Measurements from ENCODE around the gene DNM3. TPM values are rescaled to one million over a fixed set of nuclear protein-coding genes. Genes with fewer than 3 reads are reported as not detected.

Gene DNM3
- total RNA-seq, 1 donor from 2014 or later = 2.1 TPM

DNA sequence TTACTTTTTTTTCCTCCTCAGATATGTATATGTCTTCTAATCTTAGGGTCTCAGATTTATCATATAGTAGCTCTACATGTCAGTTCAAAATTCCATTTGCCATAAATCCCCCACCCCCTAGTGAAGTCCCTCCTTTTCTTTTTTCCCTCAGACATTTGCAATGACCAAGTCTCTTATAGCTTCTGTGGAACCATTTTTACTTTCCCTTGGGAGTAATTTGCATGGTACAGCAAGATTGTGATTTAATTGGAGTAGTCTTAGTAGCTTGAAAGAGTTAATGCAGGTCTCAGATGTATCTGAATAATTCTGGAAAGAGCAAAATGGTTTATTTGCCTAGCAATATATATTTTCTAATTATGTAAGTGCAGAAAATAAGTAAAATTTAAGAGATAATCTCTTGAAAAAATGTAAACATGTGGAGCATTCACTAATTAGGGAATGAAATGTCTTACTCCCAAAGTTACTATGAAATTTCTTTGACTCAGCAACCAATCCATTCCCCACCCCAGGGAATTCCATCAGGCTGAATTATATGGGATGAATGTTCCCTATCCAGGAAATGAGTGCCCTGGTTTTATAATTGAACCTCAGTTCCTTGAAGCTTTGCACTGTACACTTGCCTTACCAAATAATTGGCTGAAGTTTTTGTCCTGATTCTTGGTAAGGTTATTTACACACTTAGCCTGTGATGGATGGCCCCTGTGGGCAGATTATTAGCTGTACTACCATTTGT lies 267.0 kb downstream of the DNM3 start:
- TF ChIP-seq, protein P1, sequence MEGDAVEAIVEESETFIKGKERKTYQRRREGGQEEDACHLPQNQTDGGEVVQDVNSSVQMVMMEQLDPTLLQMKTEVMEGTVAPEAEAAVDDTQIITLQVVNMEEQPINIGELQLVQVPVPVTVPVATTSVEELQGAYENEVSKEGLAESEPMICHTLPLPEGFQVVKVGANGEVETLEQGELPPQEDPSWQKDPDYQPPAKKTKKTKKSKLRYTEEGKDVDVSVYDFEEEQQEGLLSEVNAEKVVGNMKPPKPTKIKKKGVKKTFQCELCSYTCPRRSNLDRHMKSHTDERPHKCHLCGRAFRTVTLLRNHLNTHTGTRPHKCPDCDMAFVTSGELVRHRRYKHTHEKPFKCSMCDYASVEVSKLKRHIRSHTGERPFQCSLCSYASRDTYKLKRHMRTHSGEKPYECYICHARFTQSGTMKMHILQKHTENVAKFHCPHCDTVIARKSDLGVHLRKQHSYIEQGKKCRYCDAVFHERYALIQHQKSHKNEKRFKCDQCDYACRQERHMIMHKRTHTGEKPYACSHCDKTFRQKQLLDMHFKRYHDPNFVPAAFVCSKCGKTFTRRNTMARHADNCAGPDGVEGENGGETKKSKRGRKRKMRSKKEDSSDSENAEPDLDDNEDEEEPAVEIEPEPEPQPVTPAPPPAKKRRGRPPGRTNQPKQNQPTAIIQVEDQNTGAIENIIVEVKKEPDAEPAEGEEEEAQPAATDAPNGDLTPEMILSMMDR (conservative IDR thresholded peaks at IDR 0.05) = no peak
- DNase-seq (ENCODE audit: extremely low spot score, unreplicated experiment) = no peak
- Mint-ChIP-seq H3K27ac (no peak overlapping the region), H3K36me3 (no peaks in the 10 kb centered on the region), H3K4me1 (ENCODE audit: unreplicated experiment) (peaks cover 43% of the 10 kb centered on the region), H3K27me3 (no peaks in the 10 kb centered on the region), H3K4me3 (peak overlapping the region; percentile 31), H3K9me3 (no peaks in the 10 kb centered on the region)

DNA sequence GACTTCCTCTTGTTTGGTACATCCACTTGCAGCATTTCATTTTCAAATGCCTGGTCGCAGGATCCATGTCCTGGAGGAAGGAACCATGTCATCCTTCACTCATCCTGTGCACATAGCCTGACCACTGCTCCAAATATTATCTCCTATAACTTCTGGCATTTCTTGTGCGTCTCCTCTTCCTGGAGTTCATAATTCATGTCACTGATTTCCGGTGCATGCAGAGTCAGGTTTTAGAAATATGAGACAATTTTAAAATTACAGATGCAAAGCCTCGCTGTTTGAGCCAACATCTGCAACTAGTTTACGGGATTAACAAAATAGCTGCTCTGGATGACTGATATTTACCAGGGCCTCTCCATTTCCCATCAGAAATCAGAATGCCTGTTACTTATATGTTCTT lies 268.1 kb downstream of the DNM3 start:
- Mint-ChIP-seq H3K4me3 (peak overlapping the region; percentile 21), H3K27ac (no peak overlapping the region), H3K27me3 (no peaks in the 10 kb centered on the region), H3K4me1 (ENCODE audit: unreplicated experiment) (peaks cover 43% of the 10 kb centered on the region), H3K9me3 (no peaks in the 10 kb centered on the region), H3K36me3 (no peaks in the 10 kb centered on the region)
- TF ChIP-seq, protein P1 (conservative IDR thresholded peaks at IDR 0.05) = no peak
- no peak for DNase-seq (ENCODE audit: extremely low spot score, unreplicated experiment)

DNA sequence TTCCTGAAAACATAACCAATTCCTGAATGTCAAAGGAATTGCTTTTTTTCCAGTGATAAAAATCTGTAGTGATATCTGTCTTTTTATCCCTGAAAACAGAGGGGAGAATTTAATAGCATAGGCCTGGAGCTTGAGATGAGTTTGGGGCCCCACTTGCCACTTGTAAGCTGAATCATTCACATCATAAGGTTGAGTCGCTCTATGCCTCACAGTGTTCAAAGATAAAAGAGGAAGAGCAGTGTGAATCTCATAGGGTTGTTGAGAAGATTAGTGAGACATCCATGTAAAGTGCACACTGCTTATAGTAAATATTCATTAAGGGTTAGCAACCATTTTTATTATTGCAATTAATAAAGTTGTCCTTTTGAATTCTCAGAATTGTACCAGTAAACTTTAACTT lies 271.3 kb downstream of the DNM3 start:
- no peak for DNase-seq (ENCODE audit: extremely low spot score, unreplicated experiment)
- Mint-ChIP-seq H3K36me3 (peaks cover 5% of the 10 kb centered on the region), H3K27me3 (no peaks in the 10 kb centered on the region), H3K9me3 (peaks cover 4% of the 10 kb centered on the region), H3K4me1 (ENCODE audit: unreplicated experiment) (peaks cover 35% of the 10 kb centered on the region), H3K4me3 (no peak overlapping the region), H3K27ac (no peak overlapping the region)
- TF ChIP-seq, protein P1 (conservative IDR thresholded peaks at IDR 0.05) = no peak

DNA sequence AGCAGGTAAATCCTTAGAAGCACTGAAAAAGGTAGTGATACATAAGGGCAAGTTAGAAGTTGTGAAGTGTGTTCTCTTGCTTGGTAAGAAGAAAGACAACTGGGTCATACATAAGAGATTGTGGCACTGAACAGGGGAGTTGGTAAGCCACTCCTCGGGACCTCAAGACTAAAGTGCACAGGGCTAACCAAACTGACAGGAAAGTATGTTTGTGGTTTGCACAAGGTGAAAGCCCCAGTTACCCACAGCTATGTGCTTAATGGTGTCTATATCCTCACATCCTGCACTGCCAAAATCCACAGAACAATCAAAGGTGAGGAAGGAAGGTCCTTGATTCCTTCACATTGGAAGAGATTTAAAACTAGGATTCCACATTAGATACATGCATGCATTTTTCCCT lies 276.5 kb downstream of the DNM3 start:
- DNase-seq (ENCODE audit: extremely low spot score, unreplicated experiment) = no peak
- H3K36me3 Mint-ChIP-seq = peaks cover 10% of the 10 kb centered on the region
- H3K9me3 Mint-ChIP-seq = peaks cover 12% of the 10 kb centered on the region
- H3K4me3 Mint-ChIP-seq = no peak overlapping the region
- no peaks in the 10 kb centered on the region for H3K27me3 Mint-ChIP-seq
- TF ChIP-seq, protein P1 (conservative IDR thresholded peaks at IDR 0.05) = no peak
- no peak overlapping the region for H3K27ac Mint-ChIP-seq
- H3K4me1 Mint-ChIP-seq (ENCODE audit: unreplicated experiment) = peaks cover 28% of the 10 kb centered on the region

DNA sequence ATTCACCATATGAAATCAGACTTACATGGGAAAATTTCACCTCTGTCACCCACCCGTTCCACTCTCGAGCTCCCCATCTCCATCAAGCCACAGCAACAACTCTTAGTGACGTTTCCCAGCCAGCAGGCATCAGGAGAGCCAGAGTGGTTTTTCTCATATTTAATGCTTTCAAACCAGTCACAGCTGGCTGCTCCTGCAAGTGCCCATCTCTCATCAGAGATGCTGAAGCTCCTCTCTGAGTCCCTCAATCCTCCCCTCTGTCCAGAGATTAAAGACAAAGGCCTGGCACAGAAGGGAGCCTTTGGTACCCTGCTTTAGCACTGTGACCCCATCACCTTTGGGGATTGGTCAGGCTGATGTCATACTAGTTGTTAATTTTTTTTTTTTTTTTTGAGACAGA lies 277.3 kb downstream of the DNM3 start:
- Mint-ChIP-seq H3K4me1 (ENCODE audit: unreplicated experiment) (peaks cover 27% of the 10 kb centered on the region), H3K4me3 (no peak overlapping the region), H3K36me3 (peaks cover 10% of the 10 kb centered on the region), H3K27ac (no peak overlapping the region), H3K27me3 (no peaks in the 10 kb centered on the region), H3K9me3 (peaks cover 12% of the 10 kb centered on the region)
- DNase-seq (ENCODE audit: extremely low spot score, unreplicated experiment) = no peak
- TF ChIP-seq, protein P1 (conservative IDR thresholded peaks at IDR 0.05) = no peak
